Astrocyte of the cerebellum (primary cell): ENCODE measurements around the gene NAA38.
"Not testable (repeated sequence)": the region's sequence is repeated elsewhere in the genome, so short reads cannot be mapped to it uniquely, and the experiment has no call there.

ENCODE experiments used
- DNase-seq: peaks from one replicate; pipeline ENCODE4 v3.0.0-alpha.2; 2011; ENCODE audit warnings: low read depth
- H3K4me3 ChIP-seq: 2 replicates; pipeline ENCODE4 v1.5.1; 2011; ENCODE audit warnings: mild to moderate bottlenecking, low read depth, low read length, moderate library complexity
- CTCF ChIP-seq: IDR thresholded peaks from 2 replicates; pipeline ENCODE4 v1.5.1; 2012; ENCODE audit warnings: low read length, low read depth, moderate library complexity, mild to moderate bottlenecking; ENCODE audit errors: missing control alignments
- in situ Hi-C: cut with HindIII; loops from 2 replicates; pipeline ENCODE4 v1.10.0; 2017; ENCODE audit warnings: low sequenced_read_pairs

The NAA38 gene

GRCh38 chr17:7816926-7817642 is 40.3 kb downstream of the NAA38 start:
- in situ Hi-C loops: loop anchor here (5.0 kb wide), 1 partner anchor 40 kb away; no protein-coding TSS in a partner anchor
- no peak for DNase-seq
- H3K4me3 ChIP-seq: no peak overlapping the region
- no peak for TF ChIP-seq CTCF

GRCh38 chr17:7814969-7815368 is 42.4 kb downstream of the NAA38 start:
- no peak for DNase-seq
- no peak overlapping the region for H3K4me3 ChIP-seq
- in situ Hi-C loops: loop anchor here (5.0 kb wide), 1 partner anchor 38 kb away; no protein-coding TSS in a partner anchor
- TF ChIP-seq CTCF: no peak

- no peak overlapping the region for H3K4me3 ChIP-seq
- no peak for DNase-seq
- in situ Hi-C loops: no loop called here
- TF ChIP-seq CTCF: no peak
Observed at GRCh38 chr17:7811251-7811650, 46.1 kb downstream of the NAA38 start.

GRCh38 chr17:7809791-7810343 is 47.5 kb downstream of the NAA38 start:
- in situ Hi-C loops, DNase-seq, H3K4me3 ChIP-seq: not testable (repeated sequence)

- no peak for DNase-seq
- in situ Hi-C loops: no loop called here
- H3K4me3 ChIP-seq: no peak overlapping the region
- TF ChIP-seq CTCF: no peak
Observed at GRCh38 chr17:7809086-7809790, 48.1 kb downstream of the NAA38 start.

GRCh38 chr17:7807206-7807605 is 50.2 kb downstream of the NAA38 start:
- H3K4me3 ChIP-seq: no peak overlapping the region
- DNase-seq: no peak
- in situ Hi-C loops: no loop called here
- no peak for TF ChIP-seq CTCF
